HG03060 (cell line): Measurements from ENCODE around the gene WWC2.

Source experiments
- ATAC-seq: cut with Tn5 transposase; IDR thresholded peaks from one replicate; pipeline ENCODE4 v1.9.1; 2021; ENCODE audit warnings: low read depth, moderate number of reproducible peaks; ENCODE audit not compliant: unreplicated experiment

The WWC2 gene

DNA sequence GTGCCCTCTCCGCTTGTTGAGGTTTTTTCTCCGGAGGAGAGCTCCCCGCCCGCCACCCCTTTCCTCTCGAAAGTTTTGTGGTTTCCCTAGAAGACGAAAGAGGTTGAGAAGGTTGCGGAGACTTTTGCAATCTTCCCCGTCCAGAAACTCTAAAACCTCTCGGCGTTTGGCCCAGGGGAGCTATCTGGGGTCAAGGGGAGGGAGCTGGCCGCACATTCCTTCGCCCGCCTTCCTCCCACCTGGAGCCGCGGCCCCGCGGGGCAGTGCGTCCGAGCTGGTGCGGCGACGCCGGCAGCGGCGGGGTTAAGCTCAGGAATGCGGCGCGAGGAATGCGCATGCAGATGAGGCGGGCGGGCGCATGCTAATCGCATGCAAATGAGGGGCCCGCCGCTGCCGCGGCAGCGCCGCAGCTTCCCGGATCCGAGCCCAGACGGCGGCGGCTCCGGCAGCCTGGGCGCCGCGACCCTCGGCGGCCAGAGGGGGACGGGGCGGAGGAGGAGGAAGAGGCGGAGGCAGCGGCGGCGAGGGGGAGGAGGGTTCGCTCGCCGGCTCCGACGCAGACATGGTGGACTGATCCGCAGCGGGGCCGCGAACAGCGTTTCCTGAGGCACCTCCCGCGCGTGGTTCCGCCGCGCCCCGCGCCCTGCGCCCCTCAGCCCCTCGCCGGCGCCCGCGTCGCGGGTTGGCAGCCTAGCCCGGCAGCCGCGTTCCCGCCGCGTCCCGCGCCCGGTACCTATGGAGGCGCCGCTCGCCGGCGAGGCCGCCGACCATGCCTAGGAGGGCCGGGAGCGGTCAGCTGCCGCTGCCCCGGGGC lies at the start of gene WWC2:
TSS of gene WWC2 (plus strand) at position 535 of the 814 bp plus-strand sequence. CDS start at position 770, 235 bp downstream.
- ATAC-seq: no peak

DNA sequence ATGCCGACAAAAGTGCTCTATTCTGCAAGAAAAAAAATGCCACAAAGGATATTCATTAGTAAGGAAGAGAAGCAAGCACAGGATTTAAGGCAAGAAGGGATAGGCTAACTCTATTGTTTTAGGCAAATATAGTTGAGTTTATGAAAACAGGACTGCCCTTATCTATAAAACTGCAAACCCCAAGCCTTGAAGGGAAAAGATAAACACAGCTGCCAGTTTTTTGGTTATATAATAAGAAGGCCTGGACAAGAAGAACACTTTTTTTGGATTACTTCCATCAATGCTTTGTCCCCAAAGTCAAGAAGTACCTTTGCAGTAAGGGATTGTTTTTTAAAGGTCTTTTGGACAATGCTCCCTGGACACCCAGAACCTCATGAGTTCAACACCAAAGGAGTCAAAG lies 45.4 kb upstream of the WWC2 start:
- ATAC-seq: no peak

DNA sequence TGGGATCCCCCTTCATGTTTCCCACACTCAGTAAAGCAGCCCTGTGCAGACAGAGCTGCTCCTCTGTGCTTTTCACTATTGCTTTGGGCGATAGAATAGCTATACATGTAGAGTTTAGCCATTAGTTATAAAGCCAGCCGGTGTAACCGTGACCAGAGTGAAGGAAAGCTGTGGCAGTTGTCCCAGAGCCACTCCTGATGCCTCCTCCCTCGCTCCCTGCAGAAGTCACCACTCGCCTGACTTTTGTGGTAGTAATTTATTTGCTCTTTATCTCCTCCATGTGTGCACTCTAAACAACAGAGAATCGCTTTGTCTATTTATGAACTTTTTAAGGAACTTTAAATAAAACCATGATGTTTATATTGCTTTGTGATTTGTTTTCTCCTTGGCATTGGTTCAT lies 41.8 kb upstream of the WWC2 start:
- ATAC-seq: no peak

DNA sequence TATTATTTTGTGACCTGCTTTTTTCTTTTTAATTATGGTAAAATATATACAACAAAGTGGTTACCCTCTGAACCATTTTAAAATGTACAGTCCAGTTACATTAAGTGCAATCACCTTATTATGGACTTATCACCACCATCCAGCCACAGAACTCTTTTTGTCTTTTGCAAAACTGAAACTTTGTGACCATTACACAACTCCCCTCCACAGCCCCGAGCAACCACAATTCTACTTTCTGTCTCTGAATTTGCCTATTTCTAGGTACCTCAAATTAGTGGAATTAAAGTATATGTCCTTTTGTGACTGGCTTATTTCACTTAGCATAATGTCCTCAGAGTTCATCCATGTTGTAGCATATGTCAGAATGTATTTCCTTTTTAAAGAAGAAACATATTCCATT lies 39.3 kb upstream of the WWC2 start:
- ATAC-seq: no peak

DNA sequence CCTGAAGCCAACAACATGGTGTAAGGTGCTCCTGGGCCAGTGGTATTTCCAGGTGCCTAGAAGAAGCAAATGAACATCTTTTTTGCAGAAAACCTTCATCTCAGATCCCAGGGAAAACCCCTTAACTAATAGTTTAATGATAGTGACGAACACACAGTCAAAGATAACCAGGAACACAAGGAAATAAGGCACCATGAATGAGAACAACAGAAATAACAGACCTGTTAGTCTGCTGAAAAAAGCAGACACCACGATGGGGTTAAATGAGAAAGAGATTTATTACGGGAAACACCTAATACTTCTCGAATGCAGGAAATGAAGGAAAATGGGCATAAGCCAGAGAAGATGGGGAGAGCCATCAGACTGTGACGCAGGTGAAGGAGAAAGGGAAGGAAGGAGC lies 30.6 kb upstream of the WWC2 start:
- no peak for ATAC-seq

DNA sequence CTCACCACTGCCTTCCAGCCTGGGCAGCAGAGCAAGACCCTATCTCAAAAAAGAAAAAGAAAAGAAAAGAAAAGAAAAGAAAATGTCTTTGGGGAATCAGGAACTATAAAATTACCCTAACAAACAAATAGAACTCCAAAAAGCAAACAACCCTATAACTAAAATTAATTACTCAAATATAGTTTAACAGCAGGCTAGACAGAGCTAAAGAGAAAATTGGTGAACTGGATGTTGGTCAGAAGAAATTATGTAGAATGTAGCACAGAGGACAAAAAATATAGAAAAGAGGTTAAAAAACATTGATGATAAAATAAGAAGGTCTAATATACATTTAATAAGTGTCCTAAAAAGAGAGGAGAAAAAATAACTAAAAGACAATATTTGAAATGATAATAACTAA lies 27.8 kb upstream of the WWC2 start:
- ATAC-seq: no peak

DNA sequence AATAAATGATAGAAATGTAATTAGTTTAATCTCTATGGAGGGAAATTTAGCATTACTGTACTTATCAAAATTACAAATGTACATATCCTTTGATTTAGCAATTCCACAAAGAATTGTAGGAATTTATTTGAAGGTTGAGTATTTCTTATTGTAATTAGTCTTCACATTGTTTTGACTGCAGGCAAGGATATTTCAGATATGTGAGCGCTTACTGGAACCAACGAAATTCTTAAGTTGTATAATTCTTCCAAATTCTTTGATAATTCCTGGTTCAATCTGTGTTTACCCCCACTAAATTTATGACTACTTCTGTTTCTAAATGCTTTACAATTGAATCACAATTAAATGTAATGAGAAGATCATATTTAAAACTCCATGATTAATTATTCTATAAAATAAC lies 26.9 kb upstream of the WWC2 start:
- no peak for ATAC-seq

DNA sequence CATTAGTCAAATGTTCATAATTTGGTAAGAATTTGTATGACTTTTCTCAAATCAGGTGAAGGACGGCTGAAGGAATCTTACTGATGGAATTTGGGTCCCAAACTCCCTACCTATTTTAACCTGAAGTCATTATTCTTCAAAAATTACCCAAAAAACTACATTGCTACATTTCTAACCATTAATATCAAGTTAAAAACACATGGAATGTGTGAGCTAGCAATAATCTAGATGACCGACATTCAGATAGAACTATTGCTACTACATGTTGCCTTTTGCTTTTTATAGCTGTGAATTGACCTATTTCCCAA lies 25.3 kb upstream of the WWC2 start:
- no peak for ATAC-seq

DNA sequence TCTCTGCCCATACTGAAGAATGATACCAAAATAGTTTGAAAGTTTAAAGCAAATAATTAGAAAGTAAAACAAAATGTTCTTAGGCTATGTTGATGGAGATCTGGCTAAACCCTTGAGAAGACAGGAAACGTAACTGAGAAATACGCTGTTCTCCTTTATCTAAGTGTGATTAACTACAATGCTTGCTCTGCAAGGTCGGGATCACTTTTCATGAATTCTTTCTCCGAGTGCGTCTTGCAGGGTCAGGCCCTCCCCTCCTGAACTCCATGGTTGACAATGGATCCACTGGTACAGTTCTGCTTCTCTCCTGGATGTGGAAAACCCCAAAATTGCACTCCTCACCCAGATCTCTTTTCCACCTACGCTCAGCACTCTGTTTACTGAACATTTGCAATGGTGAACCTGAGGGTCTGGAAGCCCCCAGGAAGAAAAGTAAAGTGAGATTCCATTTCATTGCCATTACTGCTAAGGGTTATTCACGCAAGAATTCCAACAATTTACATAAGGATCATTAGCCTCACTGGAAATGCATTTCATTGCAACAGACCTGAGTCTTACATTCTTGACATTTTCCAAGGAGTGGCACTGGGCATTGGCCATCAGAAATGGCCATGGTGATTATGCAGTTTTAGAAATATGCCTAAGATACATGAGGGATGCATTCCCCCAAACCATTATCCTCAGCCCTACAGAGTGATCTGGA lies 24.6 kb upstream of the WWC2 start:
- no peak for ATAC-seq

DNA sequence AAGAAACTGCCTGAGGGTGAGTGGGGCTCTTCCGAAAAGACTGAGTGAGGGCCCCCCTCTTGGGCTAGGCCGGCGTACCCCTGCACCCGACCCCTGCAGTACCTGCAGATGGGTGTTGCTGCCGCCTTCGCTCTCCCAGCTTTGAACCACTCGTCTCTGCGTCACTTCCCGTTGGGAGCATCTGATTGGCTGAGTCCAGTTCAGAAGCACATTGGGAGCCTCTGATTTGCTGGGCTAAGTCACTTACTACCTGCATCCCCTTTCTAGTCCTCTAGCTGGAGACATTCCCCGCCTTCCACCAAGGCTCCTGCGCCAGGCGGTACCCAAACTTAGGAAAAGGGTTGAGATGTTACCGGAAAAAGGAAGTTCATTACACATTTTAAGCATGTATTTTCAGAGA lies 20.4 kb upstream of the WWC2 start:
- ATAC-seq: no peak

DNA sequence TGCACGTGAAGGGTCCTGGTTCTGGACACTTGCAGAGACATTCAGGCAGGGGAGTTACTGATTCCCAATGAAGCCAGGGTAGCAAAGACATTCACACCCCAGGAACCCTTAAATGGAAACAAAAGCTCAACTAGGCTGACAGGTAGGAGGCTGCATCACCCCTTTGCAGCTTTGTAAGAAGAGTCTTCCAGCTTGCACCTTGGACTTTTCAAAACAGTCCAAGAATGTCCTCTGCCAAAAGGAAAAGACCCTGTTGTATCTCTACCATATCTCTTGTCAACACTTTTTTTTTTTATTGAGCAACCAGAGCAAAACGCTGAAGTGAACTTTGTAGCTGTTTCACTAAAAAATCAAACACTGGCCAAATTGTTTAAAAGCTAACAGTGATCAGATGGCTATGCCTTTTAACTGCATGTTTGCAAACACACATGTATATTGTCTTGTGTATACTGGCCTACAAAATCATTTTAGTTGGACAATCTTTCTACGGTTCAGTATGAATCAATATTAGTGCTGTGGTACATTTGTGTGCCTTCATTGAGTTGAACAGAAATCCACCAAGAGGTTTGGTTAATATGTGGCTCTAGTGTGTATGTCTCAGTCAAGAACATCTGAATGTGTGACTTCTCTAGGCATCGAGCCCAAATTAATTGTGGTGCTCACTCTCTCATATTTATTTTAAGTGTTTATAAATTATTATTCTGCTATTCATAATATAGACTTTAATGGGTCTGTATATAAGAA lies 18.5 kb upstream of the WWC2 start:
- no peak for ATAC-seq

DNA sequence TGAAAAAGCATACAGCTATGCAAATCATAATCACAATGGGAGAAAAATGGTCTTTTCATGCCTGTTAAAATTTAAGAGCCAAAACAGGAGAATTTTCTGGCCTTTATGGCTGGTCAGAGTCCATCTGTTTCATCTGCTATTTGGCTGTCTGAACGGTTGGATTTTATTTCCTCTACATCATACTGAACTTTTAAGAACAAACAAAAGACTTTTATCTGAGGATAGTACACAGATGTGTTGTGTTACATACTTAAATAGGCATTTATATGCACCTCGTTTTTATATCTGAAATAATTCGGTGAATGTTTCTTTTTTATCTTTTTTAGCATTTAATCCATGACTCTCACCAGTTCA lies 18.0 kb upstream of the WWC2 start:
- no peak for ATAC-seq

DNA sequence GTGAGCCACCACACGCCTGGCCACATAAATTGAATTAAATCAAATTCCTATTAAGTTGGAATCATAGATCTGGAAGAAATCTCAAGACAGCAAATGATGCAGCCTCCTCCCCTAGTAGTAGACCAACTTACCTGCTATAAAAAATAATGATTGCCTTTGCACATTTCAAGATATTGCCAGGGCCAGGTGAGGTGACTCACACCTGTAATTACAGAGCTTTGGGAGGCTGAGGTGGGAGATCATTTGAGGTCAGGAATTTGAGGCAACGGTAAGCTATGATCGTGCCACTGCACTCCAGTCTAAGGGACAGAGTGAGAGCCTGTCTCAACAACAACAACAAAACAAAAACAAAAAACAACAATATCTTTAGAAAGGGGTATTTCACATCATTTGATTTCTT lies 17.0 kb upstream of the WWC2 start:
- ATAC-seq: no peak

DNA sequence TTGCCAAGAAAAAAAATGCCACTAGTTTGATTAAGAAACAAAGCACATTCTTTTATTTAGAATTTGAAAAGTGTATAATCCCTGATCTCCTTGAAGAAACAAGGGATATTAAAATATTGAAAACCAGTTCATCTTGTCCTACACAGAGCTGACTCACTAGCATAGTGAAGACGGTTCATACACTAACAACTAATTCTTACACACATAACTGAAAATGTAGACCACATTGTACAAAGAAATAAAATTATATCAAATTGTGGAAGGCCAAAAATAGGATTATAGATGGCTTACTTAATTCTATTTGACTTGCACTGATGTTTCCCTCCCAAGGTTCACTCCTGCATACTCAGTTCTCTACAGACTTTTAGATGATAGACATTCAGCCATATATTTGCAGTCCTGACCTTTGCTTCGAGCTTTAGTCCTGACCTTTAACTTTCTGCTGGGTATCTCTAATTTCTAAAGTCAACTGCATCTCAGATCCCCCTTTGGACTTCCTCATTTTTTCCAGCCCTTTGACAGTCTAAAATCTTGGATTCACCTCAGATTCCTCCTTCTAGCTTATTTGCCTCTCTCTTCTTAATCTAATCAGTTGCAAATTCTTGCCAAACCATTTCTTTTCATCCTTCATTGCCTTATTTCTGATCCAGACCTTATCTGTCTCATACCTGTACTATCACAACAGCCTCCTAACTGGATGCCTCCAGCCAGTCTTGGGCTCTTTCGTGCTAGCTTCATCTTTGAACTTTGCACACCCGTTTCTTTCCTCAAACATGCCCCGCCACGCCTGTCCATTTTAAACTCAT lies 4.5 kb upstream of the WWC2 start:
- no peak for ATAC-seq

DNA sequence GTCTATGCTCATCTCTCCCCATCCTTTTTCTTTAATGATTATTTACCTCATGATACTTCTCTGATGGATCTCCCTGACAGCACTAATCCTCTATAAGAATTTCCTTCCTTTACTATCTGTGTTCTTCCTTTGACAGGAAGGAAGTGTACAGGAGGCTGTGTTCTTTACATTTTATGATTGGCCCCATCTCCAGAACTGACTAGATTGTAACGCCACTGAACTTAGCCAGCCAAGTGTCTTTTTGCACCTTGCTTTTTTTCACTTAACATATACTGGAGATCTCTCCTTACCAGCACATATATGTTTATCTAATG lies 3.9 kb upstream of the WWC2 start:
- no peak for ATAC-seq

DNA sequence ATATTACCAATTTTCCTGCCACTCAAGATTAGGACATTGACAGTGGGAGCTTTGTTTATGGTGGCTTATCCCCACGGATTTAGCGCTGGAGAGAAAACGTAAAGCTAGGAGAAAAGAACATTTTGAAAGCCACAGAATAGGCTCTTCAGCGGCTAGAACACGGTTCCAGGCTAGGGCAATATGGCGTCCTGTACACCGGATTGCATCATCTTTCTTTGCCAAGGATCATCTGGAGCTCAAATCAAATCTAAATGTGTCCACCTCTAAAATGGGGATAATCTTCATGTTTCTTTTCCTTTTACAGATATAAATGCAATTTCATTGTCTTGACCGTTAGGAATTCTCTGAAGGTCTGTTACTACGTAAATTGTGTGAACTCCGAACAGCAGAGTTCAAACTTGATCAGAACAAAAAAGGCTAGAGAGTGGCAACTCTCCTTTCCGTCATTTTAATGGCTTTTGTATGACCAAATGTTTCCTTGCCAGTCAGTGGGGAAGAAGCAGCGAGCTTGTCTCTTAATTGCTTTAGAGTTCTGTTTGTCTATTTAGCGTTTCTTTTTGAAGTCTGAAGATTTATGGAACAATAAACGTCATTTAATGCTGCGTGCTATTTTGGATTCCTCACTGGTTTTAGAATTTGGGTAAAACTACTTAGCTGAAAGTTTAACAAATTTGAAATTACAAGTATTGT lies 2.6 kb upstream of the WWC2 start:
- no peak for ATAC-seq

DNA sequence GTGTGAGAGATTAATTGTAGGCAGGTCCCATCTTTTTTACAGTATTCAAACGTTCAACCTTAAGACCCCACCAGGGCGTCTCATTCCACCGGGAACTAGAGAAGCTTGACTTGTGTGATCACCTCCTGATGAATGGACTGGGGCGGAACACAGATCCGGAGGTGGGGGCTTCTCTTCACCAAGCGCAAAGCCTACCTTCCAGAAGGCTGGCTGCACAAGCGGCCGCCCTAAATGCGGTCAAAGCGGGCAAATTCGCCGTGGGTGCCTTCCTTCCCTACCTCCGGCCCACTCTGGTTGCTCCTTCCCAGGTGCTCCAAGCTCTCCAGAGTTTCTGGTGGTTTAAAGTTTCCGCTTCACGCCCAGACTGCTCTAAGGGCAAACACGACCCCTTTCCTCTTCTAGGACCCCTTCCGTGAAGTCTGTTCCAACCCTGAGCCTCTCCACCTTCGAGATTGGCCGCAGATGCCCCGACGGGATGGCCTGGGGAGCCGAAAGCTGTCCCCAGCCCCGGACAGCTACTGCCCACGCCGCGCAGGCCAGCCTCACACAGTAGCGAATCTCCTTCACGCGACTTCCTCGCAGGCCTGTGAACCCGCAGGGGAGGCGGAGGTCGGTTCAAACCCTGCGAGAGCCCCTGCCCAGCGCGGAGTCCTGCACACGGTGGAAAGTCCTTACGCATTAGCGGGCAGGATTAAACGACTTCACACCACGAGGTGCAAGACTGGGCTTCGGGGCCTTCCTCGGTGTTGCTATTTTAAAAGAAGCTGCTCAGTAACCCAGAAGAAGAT lies 1.6 kb upstream of the WWC2 start:
- ATAC-seq: no peak

DNA sequence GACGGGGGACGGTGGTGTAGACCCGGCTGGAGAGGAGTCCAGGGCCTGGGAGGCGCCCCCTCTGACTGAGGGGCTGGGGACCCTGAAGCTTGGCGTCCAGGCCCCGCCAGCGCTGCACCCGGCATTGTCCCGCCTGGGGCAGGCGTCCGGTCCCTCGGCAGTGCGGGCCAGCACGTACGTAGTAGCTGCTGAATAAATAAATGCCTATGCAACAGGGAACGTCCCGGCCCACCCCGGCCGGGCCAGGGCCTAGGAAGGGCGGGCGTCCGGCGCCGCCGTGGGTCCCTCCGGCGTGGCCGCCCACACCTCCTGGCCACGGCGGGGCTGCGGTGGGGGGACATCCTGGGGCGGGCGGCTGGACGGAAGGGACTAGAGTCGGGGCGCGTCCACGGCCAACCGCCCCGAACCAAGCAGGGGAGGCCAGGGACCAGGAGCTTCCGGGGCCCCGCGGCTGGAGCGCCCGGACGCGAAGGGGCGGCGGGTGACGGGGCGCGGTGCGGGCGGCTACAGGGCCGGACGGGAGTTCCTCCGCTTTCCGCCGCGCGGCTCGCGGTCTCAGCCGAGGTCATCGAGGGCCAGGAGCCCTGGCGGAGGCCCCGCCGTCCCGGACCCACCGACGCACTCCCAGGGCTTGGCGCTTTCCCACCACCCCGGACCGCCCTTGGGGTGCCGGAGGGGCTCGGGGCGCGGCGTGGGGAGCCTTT lies 886 bp upstream of the WWC2 start:
- no peak for ATAC-seq
